GM23338 (cell line): ENCODE results near the gene KLHL17. TPM values are rescaled to one million over a fixed set of nuclear protein-coding genes. Genes with fewer than 3 reads are reported as not detected.
A peak's percentile ranks its signal among the peaks of the same experiment; 100 is the strongest.

Source experiments
- ATAC-seq: fragments of 200-7000 bp; cut with Tn5 transposase; 3 replicates; pipeline ENCODE4 v1.9.1; 2020
- DNase-seq: peaks from one replicate; pipeline ENCODE4 v3.0.0-alpha.2; 2015; ENCODE audit warnings: low spot score
- H2AFZ ChIP-seq: fragments of 200-600 bp; sonication (generic); 2 replicates; pipeline ENCODE4 v1.8.0; 2016; ENCODE audit warnings: antibody characterized with exemption, mild to moderate bottlenecking, moderate library complexity
- H3F3A ChIP-seq: fragments of 200-600 bp; sonication (generic); replicated peaks from 2 replicates; pipeline ENCODE4 v1.8.0; 2017; ENCODE audit warnings: antibody characterized with exemption, mixed run types, low read depth
- H3K27ac ChIP-seq: fragments of 200-600 bp; sonication (generic); 2 replicates; pipeline ENCODE4 v1.6.1; 2016; ENCODE audit warnings: low read depth
- H3K27me3 ChIP-seq: fragments of 200-600 bp; sonication (generic); 2 replicates; pipeline ENCODE4 v1.8.0; 2016; ENCODE audit warnings: mild to moderate bottlenecking, mixed run types, moderate library complexity; ENCODE audit not compliant: insufficient read depth
- H3K36me3 ChIP-seq: fragments of 200-600 bp; sonication (generic); 2 replicates; pipeline ENCODE4 v1.8.0; 2016; ENCODE audit warnings: mild to moderate bottlenecking; ENCODE audit not compliant: insufficient read depth
- H3K4me1 ChIP-seq: fragments of 200-600 bp; sonication (generic); 2 replicates; pipeline ENCODE4 v1.8.0; 2016; ENCODE audit warnings: mild to moderate bottlenecking, moderate library complexity; ENCODE audit not compliant: insufficient read depth
- H3K4me2 ChIP-seq: fragments of 200-600 bp; sonication (generic); 2 replicates; pipeline ENCODE4 v1.7.1; 2017; ENCODE audit warnings: mixed run types
- H3K4me3 ChIP-seq: fragments of 200-600 bp; sonication (generic); 2 replicates; pipeline ENCODE4 v1.6.1; 2016; ENCODE audit warnings: mixed run types
- H3K79me2 ChIP-seq: fragments of 200-600 bp; sonication (generic); replicated peaks from 2 replicates; pipeline ENCODE4 v1.8.0; 2017; ENCODE audit warnings: mild to moderate bottlenecking; ENCODE audit not compliant: insufficient read depth
- H3K9me2 ChIP-seq: fragments of 200-600 bp; sonication (generic); 2 replicates; pipeline ENCODE4 v1.8.0; 2017; ENCODE audit not compliant: insufficient read depth
- H4K20me1 ChIP-seq: fragments of 200-600 bp; sonication (generic); replicated peaks from 2 replicates; pipeline ENCODE4 v1.8.0; 2017; ENCODE audit warnings: mild to moderate bottlenecking; ENCODE audit not compliant: insufficient read depth
- H3K27ac Mint-ChIP-seq: 2 replicates; pipeline ENCODE4 v1.8.0; 2020; ENCODE audit warnings: inconsistent platforms, mild to moderate bottlenecking, moderate library complexity, mixed read lengths
- H3K27me3 Mint-ChIP-seq: 3 replicates; pipeline ENCODE4 v1.8.0; 2022; ENCODE audit warnings: low read depth, mild to moderate bottlenecking, moderate library complexity, mixed read lengths, inconsistent platforms; ENCODE audit not compliant: insufficient read depth, poor library complexity
- H3K36me3 Mint-ChIP-seq: 3 replicates; pipeline ENCODE4 v1.8.0; 2021; ENCODE audit warnings: low read depth, mild to moderate bottlenecking, inconsistent platforms, moderate library complexity, mixed read lengths
- H3K4me1 Mint-ChIP-seq: 3 replicates; pipeline ENCODE4 v1.8.0; 2020; ENCODE audit warnings: mild to moderate bottlenecking, inconsistent platforms, mixed read lengths
- H3K4me3 Mint-ChIP-seq: 3 replicates; pipeline ENCODE4 v1.8.0; 2021; ENCODE audit warnings: moderate library complexity, mild to moderate bottlenecking, inconsistent platforms, mixed read lengths
- H3K9me3 Mint-ChIP-seq: 3 replicates; pipeline ENCODE4 v1.8.0; 2020; ENCODE audit warnings: moderate library complexity, mild to moderate bottlenecking, inconsistent platforms, mixed read lengths
- CTCF ChIP-seq, 2 experiments: fragments of 200-600 bp in 1 of 2; sonication (generic) in 1 of 2; conservative IDR thresholded peaks; 2 replicates each; pipeline versions ENCODE4 v1.5.1 to v1.6.1; 2016 to 2017; ENCODE audit warnings: antibody characterized with exemption in 2 of 2, low read depth in 2 of 2, mild to moderate bottlenecking in 2 of 2, moderate library complexity in 1 of 2
- EZH2 ChIP-seq: fragments of 200-600 bp; sonication (generic); IDR thresholded peaks from one replicate; pipeline ENCODE4 v1.8.0; 2017; ENCODE audit warnings: antibody characterized with exemption, mild to moderate bottlenecking, low read depth; ENCODE audit not compliant: unreplicated experiment
- EZH2phosphoT487 ChIP-seq: fragments of 200-600 bp; sonication (generic); IDR thresholded peaks from one replicate; pipeline ENCODE4 v1.8.1; 2018; ENCODE audit warnings: antibody characterized with exemption; ENCODE audit not compliant: unreplicated experiment
- JUNB ChIP-seq: IDR thresholded peaks from one replicate; pipeline ENCODE4 v1.6.1; 2016; ENCODE audit warnings: antibody characterized with exemption; ENCODE audit not compliant: unreplicated experiment
- ZNF331 ChIP-seq: fragments of 250-450 bp; sonication (Bioruptor Pico); IDR thresholded peaks from 2 replicates; pipeline ENCODE4 v1.5.0; 2020; ENCODE audit warnings: low read depth, mild to moderate bottlenecking, moderate library complexity
- polyA plus RNA-seq: library from polyadenylated mRNA; unstranded; fragments of >200 nt; fragmentation: Nextera tagmentation; extraction: Ambion mirVana; gene quantifications from 2 replicates; pipeline ENCODE4 v1.2.1, GENCODE V29; 2016
- total RNA-seq: library from RNA; depleted of rRNA; stranded (reverse); fragments of >200 nt; shearing (Covaris generic); gene quantifications from 2 replicates; pipeline ENCODE4 v1.2.3, GENCODE V29; 2014
- TF ChIP-seq, protein P1 (sequence below): fragments of 250-450 bp; sonication (Bioruptor Pico); IDR thresholded peaks from 2 replicates; pipeline ENCODE4 v1.5.0; 2020; ENCODE audit warnings: mild to moderate bottlenecking, moderate library complexity

KLHL17 gene
- total and polyA plus RNA-seq, 2 experiments from 2014 or later = 16.5 to 37.1 TPM

- H3K27ac ChIP-seq = no peak overlapping the region
- H3K36me3 ChIP-seq = 0 out of 2 replicates have a peak, but pooled peaks cover 3% of the 10 kb centered on the region
- no peak overlapping the region for H2AFZ ChIP-seq
- peak; percentile 60 for DNase-seq
- no peaks in the 10 kb centered on the region for H3K9me2 ChIP-seq
- Mint-ChIP-seq H3K9me3 (peaks cover 3% of the 10 kb centered on the region; the same call in 1 of the 3 replicates), H3K36me3 (peaks cover 5% of the 10 kb centered on the region; the same call in 2 of the 3 replicates), H3K4me1 (peaks cover 11% of the 10 kb centered on the region; the same call in 2 of the 3 replicates), H3K4me3 (peak overlapping the region; percentile 51), H3K27ac (no peak overlapping the region), H3K27me3 (peaks cover 66% of the 10 kb centered on the region)
- peak overlapping the region; percentile 79 for H3K4me2 ChIP-seq
- peaks cover 88% of the 10 kb centered on the region for H3K27me3 ChIP-seq
- peak overlapping the region; percentile 55 for H3K4me3 ChIP-seq
- H3K79me2 ChIP-seq = no peaks in the 10 kb centered on the region
- ATAC-seq = peak; percentile 4
- H3K4me1 ChIP-seq = peaks cover 5% of the 10 kb centered on the region; the same call in 1 of the 2 replicates
- no peak for TF ChIP-seq CTCF (conservative IDR thresholded peaks at IDR 0.05; ENCODE audit: low read depth in 2 of 2)
- no peak for TF ChIP-seq JUNB
- TF ChIP-seq ZNF331 (CRISPR knock-in tag) = no peak
- peak; percentile 57 for TF ChIP-seq EZH2phosphoT487
- TF ChIP-seq, protein P1, sequence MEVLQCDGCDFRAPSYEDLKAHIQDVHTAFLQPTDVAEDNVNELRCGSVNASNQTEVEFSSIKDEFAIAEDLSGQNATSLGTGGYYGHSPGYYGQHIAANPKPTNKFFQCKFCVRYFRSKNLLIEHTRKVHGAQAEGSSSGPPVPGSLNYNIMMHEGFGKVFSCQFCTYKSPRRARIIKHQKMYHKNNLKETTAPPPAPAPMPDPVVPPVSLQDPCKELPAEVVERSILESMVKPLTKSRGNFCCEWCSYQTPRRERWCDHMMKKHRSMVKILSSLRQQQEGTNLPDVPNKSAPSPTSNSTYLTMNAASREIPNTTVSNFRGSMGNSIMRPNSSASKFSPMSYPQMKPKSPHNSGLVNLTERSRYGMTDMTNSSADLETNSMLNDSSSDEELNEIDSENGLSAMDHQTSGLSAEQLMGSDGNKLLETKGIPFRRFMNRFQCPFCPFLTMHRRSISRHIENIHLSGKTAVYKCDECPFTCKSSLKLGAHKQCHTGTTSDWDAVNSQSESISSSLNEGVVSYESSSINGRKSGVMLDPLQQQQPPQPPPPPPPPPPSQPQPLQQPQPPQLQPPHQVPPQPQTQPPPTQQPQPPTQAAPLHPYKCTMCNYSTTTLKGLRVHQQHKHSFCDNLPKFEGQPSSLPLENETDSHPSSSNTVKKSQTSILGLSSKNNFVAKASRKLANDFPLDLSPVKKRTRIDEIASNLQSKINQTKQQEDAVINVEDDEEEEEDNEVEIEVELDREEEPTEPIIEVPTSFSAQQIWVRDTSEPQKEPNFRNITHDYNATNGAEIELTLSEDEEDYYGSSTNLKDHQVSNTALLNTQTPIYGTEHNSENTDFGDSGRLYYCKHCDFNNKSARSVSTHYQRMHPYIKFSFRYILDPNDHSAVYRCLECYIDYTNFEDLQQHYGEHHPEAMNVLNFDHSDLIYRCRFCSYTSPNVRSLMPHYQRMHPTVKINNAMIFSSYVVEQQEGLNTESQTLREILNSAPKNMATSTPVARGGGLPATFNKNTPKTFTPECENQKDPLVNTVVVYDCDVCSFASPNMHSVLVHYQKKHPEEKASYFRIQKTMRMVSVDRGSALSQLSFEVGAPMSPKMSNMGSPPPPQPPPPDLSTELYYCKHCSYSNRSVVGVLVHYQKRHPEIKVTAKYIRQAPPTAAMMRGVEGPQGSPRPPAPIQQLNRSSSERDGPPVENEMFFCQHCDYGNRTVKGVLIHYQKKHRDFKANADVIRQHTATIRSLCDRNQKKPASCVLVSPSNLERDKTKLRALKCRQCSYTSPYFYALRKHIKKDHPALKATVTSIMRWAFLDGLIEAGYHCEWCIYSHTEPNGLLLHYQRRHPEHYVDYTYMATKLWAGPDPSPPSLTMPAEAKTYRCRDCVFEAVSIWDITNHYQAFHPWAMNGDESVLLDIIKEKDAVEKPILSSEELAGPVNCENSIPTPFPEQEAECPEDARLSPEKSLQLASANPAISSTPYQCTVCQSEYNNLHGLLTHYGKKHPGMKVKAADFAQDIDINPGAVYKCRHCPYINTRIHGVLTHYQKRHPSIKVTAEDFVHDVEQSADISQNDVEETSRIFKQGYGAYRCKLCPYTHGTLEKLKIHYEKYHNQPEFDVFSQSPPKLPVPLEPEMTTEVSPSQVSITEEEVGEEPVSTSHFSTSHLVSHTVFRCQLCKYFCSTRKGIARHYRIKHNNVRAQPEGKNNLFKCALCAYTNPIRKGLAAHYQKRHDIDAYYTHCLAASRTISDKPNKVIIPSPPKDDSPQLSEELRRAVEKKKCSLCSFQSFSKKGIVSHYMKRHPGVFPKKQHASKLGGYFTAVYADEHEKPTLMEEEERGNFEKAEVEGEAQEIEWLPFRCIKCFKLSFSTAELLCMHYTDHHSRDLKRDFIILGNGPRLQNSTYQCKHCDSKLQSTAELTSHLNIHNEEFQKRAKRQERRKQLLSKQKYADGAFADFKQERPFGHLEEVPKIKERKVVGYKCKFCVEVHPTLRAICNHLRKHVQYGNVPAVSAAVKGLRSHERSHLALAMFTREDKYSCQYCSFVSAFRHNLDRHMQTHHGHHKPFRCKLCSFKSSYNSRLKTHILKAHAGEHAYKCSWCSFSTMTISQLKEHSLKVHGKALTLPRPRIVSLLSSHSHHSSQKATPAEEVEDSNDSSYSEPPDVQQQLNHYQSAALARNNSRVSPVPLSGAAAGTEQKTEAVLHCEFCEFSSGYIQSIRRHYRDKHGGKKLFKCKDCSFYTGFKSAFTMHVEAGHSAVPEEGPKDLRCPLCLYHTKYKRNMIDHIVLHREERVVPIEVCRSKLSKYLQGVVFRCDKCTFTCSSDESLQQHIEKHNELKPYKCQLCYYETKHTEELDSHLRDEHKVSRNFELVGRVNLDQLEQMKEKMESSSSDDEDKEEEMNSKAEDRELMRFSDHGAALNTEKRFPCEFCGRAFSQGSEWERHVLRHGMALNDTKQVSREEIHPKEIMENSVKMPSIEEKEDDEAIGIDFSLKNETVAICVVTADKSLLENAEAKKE = no peak
- peak; percentile 72 for TF ChIP-seq EZH2
- 0 out of 2 replicates have a peak, but pooled peaks cover 3% of the 10 kb centered on the region for H3F3A ChIP-seq
- no peaks in the 10 kb centered on the region; the same call in 1 of the 2 replicates for H4K20me1 ChIP-seq
These were observed 20.0 kb upstream of the KLHL17 start for GRCh38 chr1:940107-941014.
